ENCODE measurements around the gene PNLIPRP3. TPM values are rescaled to one million over a fixed set of nuclear protein-coding genes. Genes with fewer than 3 reads are reported as not detected.

The PNLIPRP3 gene
- total and polyA plus RNA-seq, 2 donors (not counting 3 experiments of a cell fraction or from before 2014, with no cell fraction given): not detected

DNA sequence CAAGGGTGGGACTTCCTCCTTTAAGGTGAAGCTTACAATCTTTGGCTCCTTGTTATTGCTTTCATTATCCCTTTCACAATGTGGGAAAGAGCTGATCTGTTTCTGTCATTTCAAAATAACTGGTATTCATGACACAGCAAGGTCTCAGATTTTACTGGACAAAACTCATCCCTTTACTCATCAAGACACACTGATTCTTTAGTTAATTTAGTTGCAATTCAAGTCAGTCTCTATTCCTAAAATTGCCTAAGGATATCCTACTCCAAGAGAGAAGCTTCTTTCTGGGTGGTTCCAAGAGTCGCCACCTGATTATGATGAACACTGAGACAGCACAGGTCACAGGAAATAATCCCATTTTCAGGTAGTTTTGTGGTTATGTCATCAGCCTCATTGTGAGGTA lies 5.8 kb upstream of the PNLIPRP3 start:
- intact Hi-C loops (cut with micrococcal nuclease) (no loop called here), dilution Hi-C loops (cut with MboI; ENCODE audit: extremely low pct_ligation_motif_present, low sequenced_read_pairs) (no loop called here)
- Histone ChIP-seq H3K27ac (ENCODE audit: insufficient read depth, low read depth, low read length) (no peak overlapping the region), H3K9ac (replicated peaks; ENCODE audit: extremely low read depth, insufficient read depth, low read length) (no peak overlapping the region), H3K4me1 (ENCODE audit: control insufficient read depth, extremely low read depth, insufficient read depth, low read length) (no peaks in the 10 kb centered on the region), H3K9me1 (replicated peaks; ENCODE audit: control insufficient read depth, extremely low read depth, insufficient read depth, low read length) (no peaks in the 10 kb centered on the region), H3K27me3 (ENCODE audit: control insufficient read depth in 2 of 2, insufficient read depth in 2 of 2, low read length in 2 of 2) (no peaks in the 10 kb centered on the region), H3K36me3 (ENCODE audit: control insufficient read depth in 2 of 2, extremely low read depth in 1 of 2, insufficient read depth in 2 of 2, low read length in 2 of 2) (no peaks in the 10 kb centered on the region), H3K79me2 (ENCODE audit: control insufficient read depth, insufficient read depth, low read length) (no peaks in the 10 kb centered on the region), H3K4me2 (ENCODE audit: insufficient read depth, low read length) (no peak overlapping the region), H4K20me1 (replicated peaks; ENCODE audit: control insufficient read depth, extremely low read depth, insufficient read depth, low read length) (no peaks in the 10 kb centered on the region), H3K4me3 (replicated peaks in 1 of 3; ENCODE audit: insufficient read depth in 1 of 3, low read depth in 1 of 3, low read length in 3 of 3) (no peak overlapping the region), H3K9me3 (replicated peaks; ENCODE audit: control insufficient read depth, insufficient read depth, low read length) (no peaks in the 10 kb centered on the region), H2AFZ (ENCODE audit: low read depth, low read length) (no peak overlapping the region)
- no TSS peak for BruUV-seq (replicated peaks)
- POLR2A ChIA-PET: no interaction called here
- TF ChIP-seq POLR2A (IDR thresholded peaks at IDR 0.05; ENCODE audit: low read depth, low read length) (no peak), JUN (IDR thresholded peaks at IDR 0.05; ENCODE audit: borderline replicate concordance, insufficient read depth, insufficient read length, low read depth) (no peak)
- TF ChIP-seq, protein P1, sequence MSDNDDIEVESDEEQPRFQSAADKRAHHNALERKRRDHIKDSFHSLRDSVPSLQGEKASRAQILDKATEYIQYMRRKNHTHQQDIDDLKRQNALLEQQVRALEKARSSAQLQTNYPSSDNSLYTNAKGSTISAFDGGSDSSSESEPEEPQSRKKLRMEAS (IDR thresholded peaks at IDR 0.05; ENCODE audit: insufficient read depth, insufficient read length): no peak
- FAIRE-seq (no peak), DNase-seq (ENCODE audit: low read depth, low spot score) (no peak)
- CTCF ChIA-PET: no interaction called here

DNA sequence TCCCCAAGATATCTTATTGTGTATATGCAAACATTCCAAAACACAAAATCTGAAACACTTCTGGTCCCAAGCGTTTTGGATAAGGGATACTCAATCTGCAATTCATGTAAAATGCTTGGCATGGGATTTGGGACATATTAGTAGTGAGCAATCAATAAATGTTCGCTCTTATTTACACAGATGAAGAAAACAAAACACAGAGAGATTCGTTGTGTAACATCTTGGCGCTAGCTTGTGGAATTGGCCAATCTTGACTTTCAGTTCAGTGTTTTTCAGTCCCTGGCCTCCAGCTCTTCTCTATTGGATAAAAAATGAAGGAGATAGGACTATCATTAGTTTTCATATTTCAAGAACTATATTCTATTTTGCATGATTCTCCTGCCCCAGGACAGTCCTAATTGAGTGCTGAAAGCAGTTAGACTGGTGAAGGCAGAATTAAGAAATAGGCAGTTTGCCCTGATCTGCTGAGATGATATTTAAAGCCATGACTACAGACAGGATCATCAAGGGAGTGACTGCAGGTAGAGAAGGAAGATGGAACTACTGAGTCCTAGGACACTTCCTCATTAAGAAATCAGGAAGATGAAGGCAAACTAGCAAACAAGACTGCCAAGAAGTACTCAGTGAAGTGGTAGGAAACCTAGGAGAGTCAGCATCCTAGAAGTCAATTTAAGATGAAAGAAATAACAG lies 1.8 kb downstream of the PNLIPRP3 start:
- no peaks in the 10 kb centered on the region for H3K9me3 ChIP-seq (replicated peaks; ENCODE audit: control insufficient read depth, insufficient read depth, low read length)
- H3K4me3 ChIP-seq (replicated peaks in 1 of 3; ENCODE audit: insufficient read depth in 1 of 3, low read depth in 1 of 3, low read length in 3 of 3): no peak overlapping the region
- H3K36me3 ChIP-seq (ENCODE audit: control insufficient read depth in 2 of 2, extremely low read depth in 1 of 2, insufficient read depth in 2 of 2, low read length in 2 of 2): no peaks in the 10 kb centered on the region
- BruUV-seq (replicated peaks): no TSS peak
- H3K79me2 ChIP-seq (ENCODE audit: control insufficient read depth, insufficient read depth, low read length): no peaks in the 10 kb centered on the region
- no peak for DNase-seq (ENCODE audit: low read depth, low spot score)
- no peak overlapping the region for H2AFZ ChIP-seq (ENCODE audit: low read depth, low read length)
- H3K9me1 ChIP-seq (replicated peaks; ENCODE audit: control insufficient read depth, extremely low read depth, insufficient read depth, low read length): no peaks in the 10 kb centered on the region
- CTCF ChIA-PET: no interaction called here
- H3K4me1 ChIP-seq (ENCODE audit: control insufficient read depth, extremely low read depth, insufficient read depth, low read length): no peaks in the 10 kb centered on the region
- no peak overlapping the region for H3K9ac ChIP-seq (replicated peaks; ENCODE audit: extremely low read depth, insufficient read depth, low read length)
- no peak overlapping the region for H3K4me2 ChIP-seq (ENCODE audit: insufficient read depth, low read length)
- POLR2A ChIA-PET: no interaction called here
- intact Hi-C loops (cut with micrococcal nuclease): no loop called here
- H3K27ac ChIP-seq (ENCODE audit: insufficient read depth, low read depth, low read length): no peak overlapping the region
- dilution Hi-C loops (cut with MboI; ENCODE audit: extremely low pct_ligation_motif_present, low sequenced_read_pairs): no loop called here
- no peaks in the 10 kb centered on the region for H4K20me1 ChIP-seq (replicated peaks; ENCODE audit: control insufficient read depth, extremely low read depth, insufficient read depth, low read length)
- TF ChIP-seq FOS (IDR thresholded peaks at IDR 0.05; ENCODE audit: borderline replicate concordance, insufficient read depth, low read length): no peak
- H3K27me3 ChIP-seq (ENCODE audit: control insufficient read depth in 2 of 2, insufficient read depth in 2 of 2, low read length in 2 of 2): no peaks in the 10 kb centered on the region
- no peak for FAIRE-seq

Data from endothelial cell of umbilical vein (primary cell).